GM12878 (cell line): ENCODE results near the gene KRT81. TPM values are rescaled to one million over a fixed set of nuclear protein-coding genes. Genes with fewer than 3 reads are reported as not detected.

Experiments
- ATAC-seq: fragments of 200-7000 bp; cut with Tn5 transposase; 3 replicates; pipeline ENCODE4 v1.9.1; 2020; ENCODE audit warnings: mild to moderate bottlenecking, moderate library complexity
- BruUV-seq: library from RNA; stranded (reverse); fragments of 400-500 nt; replicated peaks from 2 replicates; lab custom pipeline; 2021; lab: Mats Ljungman, UMichigan
- CTCF ChIA-PET: fragments of 300-600 bp; sonication (Branson Sonifier 250); formaldehyde crosslinking; extraction: SDS; loops from one replicate; lab custom pipeline; 2021; ENCODE audit warnings: inconsistent platforms; lab: Yijun Ruan, JAX
- POLR2A ChIA-PET: fragments of 350-600 bp; formaldehyde crosslinking; extraction: SDS; loops from one replicate; lab custom pipeline; 2021; ENCODE audit warnings: inconsistent platforms; lab: Charles Lee
- RAD21 ChIA-PET: fragments of 300-600 bp; sonication (Branson Sonifier 250); formaldehyde crosslinking; loops from one replicate; lab custom pipeline; 2023; ENCODE audit warnings: antibody characterized with exemption; ENCODE audit not compliant: unreplicated experiment; lab: Charles Lee
- SMC1A ChIA-PET: fragments of 300-600 bp; sonication (Branson Sonifier 250); formaldehyde crosslinking; loops from one replicate; lab custom pipeline; 2023; ENCODE audit not compliant: unreplicated experiment, uncharacterized antibody; lab: Charles Lee
- DNase-seq: peaks from one replicate; pipeline ENCODE4 v3.0.0-alpha.2; 2011; ENCODE audit warnings: low read depth, low spot score
- FAIRE-seq: peaks from 3 replicates; lab custom pipeline; 2011; peaks lifted over from hg19 to GRCh38; lab: Jason Lieb, UNC
- H2AFZ ChIP-seq: 2 replicates; pipeline ENCODE4 v1.6.0; 2011; ENCODE audit warnings: low read depth, low read length, control low read depth; ENCODE audit not compliant: control insufficient read depth
- H3K27ac ChIP-seq: 2 replicates; pipeline ENCODE4 v1.5.1; 2011; ENCODE audit warnings: control low read depth; ENCODE audit not compliant: control insufficient read depth, insufficient read depth
- H3K27me3 ChIP-seq, 2 experiments: replicated peaks in 1 of 2; 2 replicates each; pipeline versions ENCODE4 v1.6.0 to v1.6.1; 2011; ENCODE audit warnings: low read length in 1 of 2; ENCODE audit not compliant: control insufficient read depth in 2 of 2, insufficient read depth in 2 of 2
- H3K36me3 ChIP-seq, 2 experiments: 2 replicates each; pipeline ENCODE4 v1.5.1; 2011; ENCODE audit warnings: low read length in 1 of 2; ENCODE audit not compliant: control insufficient read depth in 2 of 2, insufficient read depth in 2 of 2
- H3K4me1 ChIP-seq: 2 replicates; pipeline ENCODE4 v1.6.1; 2011; ENCODE audit warnings: mild to moderate bottlenecking, low read length, moderate library complexity, mixed read lengths; ENCODE audit not compliant: control insufficient read depth, insufficient read depth
- H3K4me2 ChIP-seq: 2 replicates; pipeline ENCODE4 v1.6.0; 2011; ENCODE audit warnings: control low read depth; ENCODE audit not compliant: control insufficient read depth, insufficient read depth
- H3K4me3 ChIP-seq: fragments of 200-600 bp; sonication (generic); 2 replicates; pipeline ENCODE4 v1.5.1; 2016
- H3K79me2 ChIP-seq: 2 replicates; pipeline ENCODE4 v1.6.0; 2011; ENCODE audit warnings: low read length; ENCODE audit not compliant: control insufficient read depth, insufficient read depth
- H3K9ac ChIP-seq: 2 replicates; pipeline ENCODE4 v1.8.0; 2011; ENCODE audit warnings: low read length, control low read depth, mixed read lengths; ENCODE audit not compliant: control insufficient read depth, insufficient read depth
- H3K9me3 ChIP-seq: replicated peaks from 3 replicates; pipeline ENCODE4 v1.5.1; 2011; ENCODE audit warnings: mild to moderate bottlenecking, low read length; ENCODE audit not compliant: control insufficient read depth, insufficient read depth
- H4K20me1 ChIP-seq: 2 replicates; pipeline ENCODE4 v1.6.0; 2011; ENCODE audit not compliant: control insufficient read depth, insufficient read depth
- HDGF ChIP-seq: fragments of 450-650 bp; IDR thresholded peaks from 2 replicates; pipeline ENCODE4 v1.6.1; 2016; ENCODE audit warnings: antibody characterized with exemption
- NFYA ChIP-seq: IDR thresholded peaks from 2 replicates; pipeline ENCODE4 v1.6.1; 2011; ENCODE audit warnings: low read depth, mild to moderate bottlenecking, low read length, improper control_type of control experiment, borderline replicate concordance
- RAD51 ChIP-seq: fragments of 450-650 bp; IDR thresholded peaks from 2 replicates; pipeline ENCODE4 v1.6.1; 2016; ENCODE audit warnings: moderate library complexity, mild to moderate bottlenecking, inconsistent platforms
- RCOR1 ChIP-seq: conservative IDR thresholded peaks from 2 replicates; pipeline ENCODE4 v1.6.1; 2012; ENCODE audit warnings: low read depth, low read length, improper control_type of control experiment
- SMAD5 ChIP-seq: IDR thresholded peaks from 2 replicates; pipeline ENCODE4 v1.6.1; 2016; ENCODE audit warnings: antibody characterized with exemption, low read depth
- SMC3 ChIP-seq: IDR thresholded peaks from 2 replicates; pipeline ENCODE4 v1.6.1; 2011; ENCODE audit warnings: low read length, improper control_type of control experiment, borderline replicate concordance
- TCF7 ChIP-seq: IDR thresholded peaks from 2 replicates; pipeline ENCODE4 v1.6.1; 2014; ENCODE audit warnings: antibody characterized with exemption, borderline replicate concordance
- WGBS: methylation state at CpG from one replicate; pipeline ENCODE4 v1.1.6; 2016; ENCODE audit warnings: low lambda C conversion rate; ENCODE audit not compliant: insufficient replicate concordance, insufficient coverage; ENCODE audit errors: missing lambda C conversion rate; 5-methylcytosine and 5-hydroxymethylcytosine counted together
- in situ Hi-C: fragments of 300-500 bp; cut with MboI; formaldehyde crosslinking; loops from 9 replicates; pipeline ENCODE4 v1.14.3; 2018; ENCODE audit warnings: mixed read lengths
- intact Hi-C: fragments of 100-400 bp; cut with micrococcal nuclease; formaldehyde crosslinking; loops from one replicate; pipeline ENCODE4 v1.14.2; 2022; ENCODE audit not compliant: unreplicated experiment
- polyA plus RNA-seq, 11 experiments: library from polyadenylated mRNA; depleted of rRNA in 4 of 11; unstranded in 6 of 11; stranded (reverse) in 5 of 11; fragments of >200 nt; fragmentation: Nextera tagmentation in 4 of 11; fragmentation: Illumina TruSeq in 1 of 11; extraction: Ambion mirVana in 4 of 11; extraction: Trizol in 1 of 11; gene quantifications; 1 replicate in 1 of 11; 2 replicates in 10 of 11; pipeline versions ENCODE4 v1.2.1 to v1.2.3, GENCODE V29; 2011 to 2016; ENCODE audit warnings: inconsistent platforms in 2 of 11, missing spikeins in 2 of 11, low read depth in 1 of 11
- total RNA-seq, 4 experiments: library from RNA; depleted of rRNA in 3 of 4; stranded (reverse); fragments of >200 nt in 3 of 4; fragmentation: Illumina TruSeq in 1 of 4; extraction: Trizol in 1 of 4; gene quantifications; 2 replicates each; pipeline versions ENCODE4 v1.2.1 to v1.2.3, GENCODE V29; 2013 to 2021
- TF ChIP-seq, protein P1 (sequence below): IDR thresholded peaks from 2 replicates; pipeline ENCODE4 v1.6.1; 2011; ENCODE audit warnings: low read depth, low read length, improper control_type of control experiment, borderline replicate concordance
- TF ChIP-seq, protein P2 (sequence below): fragments of 450-650 bp; IDR thresholded peaks from 2 replicates; pipeline ENCODE4 v1.6.1; 2017; ENCODE audit warnings: mild to moderate bottlenecking, moderate library complexity

Gene KRT81
- total and polyA plus RNA-seq, 10 of the 15 experiments (the other 5 are each of a cell fraction or from before 2014, with no cell fraction given): 0.05 to 0.15 TPM; not detected in 8

DNA sequence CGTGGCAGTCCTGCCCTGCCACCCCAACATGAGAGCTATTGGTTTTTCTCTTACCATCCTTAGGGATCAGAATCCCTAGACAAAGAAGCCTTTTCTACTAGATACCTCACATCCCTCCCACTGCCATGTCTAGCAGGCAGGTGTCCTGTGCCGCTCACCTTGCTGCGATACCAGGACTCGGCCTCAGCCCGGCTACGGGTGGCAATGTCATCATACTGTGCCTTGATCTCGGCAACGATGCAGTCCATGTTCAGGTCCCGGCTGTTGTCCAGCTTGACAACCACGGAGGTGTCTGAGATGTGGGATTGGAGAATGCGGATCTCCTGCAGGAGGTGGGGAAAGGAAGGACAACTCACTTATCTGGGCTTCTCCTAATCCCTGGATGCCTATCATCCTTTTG, 25.4 kb upstream of the KRT81 start (continued):
- TF ChIP-seq SMAD5 (no peak), RCOR1 (no peak)

DNA sequence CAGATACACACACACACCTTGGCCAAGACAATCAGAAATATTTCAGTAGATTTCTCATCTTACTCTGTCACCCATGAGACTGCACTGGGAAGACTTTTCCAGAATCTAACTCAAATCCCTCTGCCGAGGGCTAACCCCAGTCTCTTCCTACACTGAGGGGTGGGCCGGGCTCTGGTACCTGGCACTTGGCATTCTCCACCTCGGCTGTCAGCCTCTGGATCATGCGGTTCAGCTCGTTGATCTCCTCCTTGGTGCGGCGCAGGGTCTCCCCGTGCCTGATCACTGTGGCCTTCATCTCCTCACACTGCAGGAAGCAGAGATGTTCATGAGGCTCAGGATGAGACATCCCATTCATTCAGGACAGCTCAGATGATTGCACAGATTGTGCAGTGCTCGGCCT, 25.0 kb upstream of the KRT81 start:
- ChIA-PET RAD21 (no interaction called here), POLR2A (no interaction called here), CTCF (interaction anchor here (0.6 to 2.2 kb wide), 4 partner anchors 11 to 38 kb away, joined by 3 to 11 read pairs (median 3); no protein-coding TSS in a partner anchor), SMC1A (interaction anchor here (0.5 kb wide), 1 partner anchor 202 kb away, joined by 4 read pairs; no protein-coding TSS in a partner anchor)
- Histone ChIP-seq H3K9ac (no peak overlapping the region), H4K20me1 (no peaks in the 10 kb centered on the region), H3K9me3 (no peaks in the 10 kb centered on the region), H3K36me3 (no peaks in the 10 kb centered on the region), H3K4me2 (no peak overlapping the region), H3K4me3 (no peak overlapping the region), H2AFZ (no peak overlapping the region), H3K27me3 (peaks cover 5 to 11% of the 10 kb centered on the region in 2 experiments; a peak in 2 of 4 replicates), H3K27ac (no peak overlapping the region), H3K4me1 (no peaks in the 10 kb centered on the region), H3K79me2 (no peaks in the 10 kb centered on the region)
- BruUV-seq: no TSS peak
- WGBS: 55% methylated on average over 9 of the region's 9 CpGs
- intact Hi-C loops (no loop called here), in situ Hi-C loops (no loop called here)
- DNase-seq (no peak), FAIRE-seq (no peak), ATAC-seq (no peak)
- TF ChIP-seq RAD51 (no peak), HDGF (no peak), SMC3 (no peak), NFYA (no peak), SMAD5 (no peak), TCF7 (no peak)
- TF ChIP-seq, protein P1, sequence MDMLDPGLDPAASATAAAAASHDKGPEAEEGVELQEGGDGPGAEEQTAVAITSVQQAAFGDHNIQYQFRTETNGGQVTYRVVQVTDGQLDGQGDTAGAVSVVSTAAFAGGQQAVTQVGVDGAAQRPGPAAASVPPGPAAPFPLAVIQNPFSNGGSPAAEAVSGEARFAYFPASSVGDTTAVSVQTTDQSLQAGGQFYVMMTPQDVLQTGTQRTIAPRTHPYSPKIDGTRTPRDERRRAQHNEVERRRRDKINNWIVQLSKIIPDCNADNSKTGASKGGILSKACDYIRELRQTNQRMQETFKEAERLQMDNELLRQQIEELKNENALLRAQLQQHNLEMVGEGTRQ: no peak
- TF ChIP-seq, protein P2, sequence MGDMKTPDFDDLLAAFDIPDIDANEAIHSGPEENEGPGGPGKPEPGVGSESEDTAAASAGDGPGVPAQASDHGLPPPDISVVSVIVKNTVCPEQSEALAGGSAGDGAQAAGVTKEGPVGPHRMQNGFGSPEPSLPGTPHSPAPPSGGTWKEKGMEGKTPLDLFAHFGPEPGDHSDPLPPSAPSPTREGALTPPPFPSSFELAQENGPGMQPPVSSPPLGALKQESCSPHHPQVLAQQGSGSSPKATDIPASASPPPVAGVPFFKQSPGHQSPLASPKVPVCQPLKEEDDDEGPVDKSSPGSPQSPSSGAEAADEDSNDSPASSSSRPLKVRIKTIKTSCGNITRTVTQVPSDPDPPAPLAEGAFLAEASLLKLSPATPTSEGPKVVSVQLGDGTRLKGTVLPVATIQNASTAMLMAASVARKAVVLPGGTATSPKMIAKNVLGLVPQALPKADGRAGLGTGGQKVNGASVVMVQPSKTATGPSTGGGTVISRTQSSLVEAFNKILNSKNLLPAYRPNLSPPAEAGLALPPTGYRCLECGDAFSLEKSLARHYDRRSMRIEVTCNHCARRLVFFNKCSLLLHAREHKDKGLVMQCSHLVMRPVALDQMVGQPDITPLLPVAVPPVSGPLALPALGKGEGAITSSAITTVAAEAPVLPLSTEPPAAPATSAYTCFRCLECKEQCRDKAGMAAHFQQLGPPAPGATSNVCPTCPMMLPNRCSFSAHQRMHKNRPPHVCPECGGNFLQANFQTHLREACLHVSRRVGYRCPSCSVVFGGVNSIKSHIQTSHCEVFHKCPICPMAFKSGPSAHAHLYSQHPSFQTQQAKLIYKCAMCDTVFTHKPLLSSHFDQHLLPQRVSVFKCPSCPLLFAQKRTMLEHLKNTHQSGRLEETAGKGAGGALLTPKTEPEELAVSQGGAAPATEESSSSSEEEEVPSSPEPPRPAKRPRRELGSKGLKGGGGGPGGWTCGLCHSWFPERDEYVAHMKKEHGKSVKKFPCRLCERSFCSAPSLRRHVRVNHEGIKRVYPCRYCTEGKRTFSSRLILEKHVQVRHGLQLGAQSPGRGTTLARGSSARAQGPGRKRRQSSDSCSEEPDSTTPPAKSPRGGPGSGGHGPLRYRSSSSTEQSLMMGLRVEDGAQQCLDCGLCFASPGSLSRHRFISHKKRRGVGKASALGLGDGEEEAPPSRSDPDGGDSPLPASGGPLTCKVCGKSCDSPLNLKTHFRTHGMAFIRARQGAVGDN: no peak
